Neuronal stem cell (in vitro differentiated cells): ENCODE results near the gene HMGN2.
"Not testable (repeated sequence)": the region's sequence is repeated elsewhere in the genome, so short reads cannot be mapped to it uniquely, and the experiment has no call there.

Experiments
- DNase-seq: peaks from one replicate; pipeline ENCODE4 v3.0.0-alpha.2; 2013; ENCODE audit warnings: low spot score
- H2AFZ ChIP-seq: one replicate; pipeline ENCODE4 v1.6.1; 2013; ENCODE audit warnings: mild to moderate bottlenecking, low read length, inconsistent platforms
- H2AK5ac ChIP-seq: 2 replicates; pipeline ENCODE4 v1.6.1; 2013; ENCODE audit warnings: low read depth, mild to moderate bottlenecking, inconsistent platforms, low read length, moderate library complexity, mixed read lengths
- H2BK120ac ChIP-seq: 2 replicates; pipeline ENCODE4 v1.6.1; 2013; ENCODE audit warnings: low read depth, mild to moderate bottlenecking, inconsistent platforms, low read length, moderate library complexity, mixed read lengths
- H2BK12ac ChIP-seq: one replicate; pipeline ENCODE4 v1.6.1; 2013; ENCODE audit warnings: low read length, inconsistent platforms
- H2BK15ac ChIP-seq: 2 replicates; pipeline ENCODE4 v1.6.1; 2013; ENCODE audit warnings: mild to moderate bottlenecking, low read length, inconsistent platforms, mixed read lengths
- H2BK5ac ChIP-seq: one replicate; pipeline ENCODE4 v1.6.1; 2013; ENCODE audit warnings: inconsistent platforms, mild to moderate bottlenecking, low read length, moderate library complexity
- H3K14ac ChIP-seq: one replicate; pipeline ENCODE4 v1.6.1; 2013; ENCODE audit warnings: low read length, inconsistent platforms
- H3K18ac ChIP-seq: 2 replicates; pipeline ENCODE4 v1.6.1; 2013; ENCODE audit warnings: low read length, inconsistent platforms
- H3K23ac ChIP-seq: 2 replicates; pipeline ENCODE4 v1.6.1; 2013; ENCODE audit warnings: low read depth, mild to moderate bottlenecking, mixed read lengths, low read length, inconsistent platforms; ENCODE audit not compliant: poor library complexity
- H3K27ac ChIP-seq: replicated peaks from 3 replicates; pipeline ENCODE4 v1.5.1; 2013; ENCODE audit warnings: low read length, inconsistent platforms
- H3K27me3 ChIP-seq, 3 experiments: 2 replicates each; pipeline ENCODE4 v1.6.1; 2013; ENCODE audit warnings: low read length in 3 of 3, mild to moderate bottlenecking in 2 of 3, inconsistent platforms in 1 of 3, low read depth in 1 of 3, mixed read lengths in 1 of 3, moderate library complexity in 1 of 3; ENCODE audit not compliant: control insufficient read depth in 3 of 3, insufficient read depth in 3 of 3
- H3K36me3 ChIP-seq, 2 donors: replicated peaks in 1 of 2; 2 replicates each; pipeline ENCODE4 v1.6.1; 2013; ENCODE audit warnings: low read length in 2 of 2; ENCODE audit not compliant: control insufficient read depth in 2 of 2, insufficient read depth in 2 of 2
- H3K4ac ChIP-seq: 2 replicates; pipeline ENCODE4 v1.6.1; 2013; ENCODE audit warnings: inconsistent platforms, mild to moderate bottlenecking, low read length, moderate library complexity
- H3K4me1 ChIP-seq, 2 donors: 1 replicate in 1 of 2; 2 replicates in 1 of 2; pipeline ENCODE4 v1.6.1; 2013; ENCODE audit warnings: low read length in 2 of 2, low read depth in 1 of 2; ENCODE audit not compliant: control insufficient read depth in 2 of 2, insufficient read depth in 1 of 2
- H3K4me2 ChIP-seq: one replicate; pipeline ENCODE4 v1.6.1; 2013; ENCODE audit warnings: mild to moderate bottlenecking, low read length, inconsistent platforms; ENCODE audit not compliant: insufficient read depth, poor library complexity, severe bottlenecking
- H3K4me3 ChIP-seq, 2 donors: 2 replicates each; pipeline ENCODE4 v1.5.1; 2013; ENCODE audit warnings: low read length in 2 of 2, mild to moderate bottlenecking in 2 of 2, inconsistent platforms in 1 of 2, moderate library complexity in 1 of 2
- H3K79me1 ChIP-seq: one replicate; pipeline ENCODE4 v1.6.1; 2013; ENCODE audit warnings: low read depth, mild to moderate bottlenecking, inconsistent platforms, low read length, moderate library complexity
- H3K9ac ChIP-seq: one replicate; pipeline ENCODE4 v1.6.1; 2013; ENCODE audit warnings: mild to moderate bottlenecking, low read depth, low read length, inconsistent platforms; ENCODE audit not compliant: poor library complexity
- H3K9me3 ChIP-seq, 2 donors: replicated peaks in 1 of 2; 2 replicates each; pipeline versions ENCODE3 to v1.6.1; 2013; ENCODE audit warnings: low read length in 2 of 2, mild to moderate bottlenecking in 2 of 2, inconsistent platforms in 1 of 2, low read depth in 1 of 2, mixed read lengths in 1 of 2, moderate library complexity in 1 of 2; ENCODE audit not compliant: control insufficient read depth in 2 of 2, insufficient read depth in 1 of 2
- H4K8ac ChIP-seq: one replicate; pipeline ENCODE4 v1.6.1; 2013; ENCODE audit warnings: low read depth, mild to moderate bottlenecking, inconsistent platforms, low read length, moderate library complexity
- H4K91ac ChIP-seq: one replicate; pipeline ENCODE4 v1.6.1; 2013; ENCODE audit warnings: low read length, low read depth, mild to moderate bottlenecking, inconsistent platforms; ENCODE audit not compliant: poor library complexity
- WGBS, 2 donors: extraction: QIAGEN DNeasy Blood & Tissue Kit; methylation state at CpG; one replicate each; pipeline ENCODE4 v1.1.7; 2013; ENCODE audit warnings: missing lambda C conversion rate in 2 of 2, mixed read lengths in 1 of 2; ENCODE audit not compliant: insufficient read length in 2 of 2, insufficient replicate concordance in 1 of 2; ENCODE audit errors: extremely low coverage in 2 of 2; 5-methylcytosine and 5-hydroxymethylcytosine counted together

The HMGN2 gene

DNA sequence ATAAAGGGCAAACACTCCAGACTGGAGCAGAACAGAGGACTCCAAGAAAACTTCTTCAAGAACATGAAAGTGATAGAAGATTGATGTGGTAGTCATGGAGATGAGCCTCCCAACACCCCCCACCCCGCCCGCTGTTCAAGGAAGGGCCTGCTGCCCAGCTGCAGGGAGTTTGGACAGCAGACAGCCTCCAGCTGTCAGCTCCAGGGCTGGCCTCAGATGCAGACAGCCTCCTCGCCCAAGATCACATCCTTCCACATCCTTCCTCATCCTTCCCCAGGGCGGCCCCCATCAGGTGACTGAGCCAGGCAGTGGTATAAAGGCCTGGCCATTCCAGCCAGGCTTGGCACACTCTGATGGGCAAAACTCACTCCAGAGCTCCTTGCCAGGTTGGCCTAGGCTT is 24.6 kb downstream of the HMGN2 start:
- Histone ChIP-seq H3K27ac (no peak overlapping the region), H3K14ac (no peak overlapping the region), H3K4ac (no peak overlapping the region), H2BK12ac (no peak overlapping the region), H2AFZ (no peak overlapping the region), H4K8ac (no peak overlapping the region), H3K23ac (no peak overlapping the region), H2BK5ac (no peak overlapping the region), H3K9ac (no peak overlapping the region), H4K91ac (no peak overlapping the region), H3K36me3 (no peaks in the 10 kb centered on the region), H3K18ac (no peak overlapping the region), H2BK120ac (no peak overlapping the region), H3K79me1 (peaks cover 3% of the 10 kb centered on the region), H3K27me3 (peaks cover 0 to 3% (median 0%) of the 10 kb centered on the region in 3 experiments), H3K4me1 (peaks cover 2 to 6% of the 10 kb centered on the region in 2 donors), H3K4me3 (no peak overlapping the region), H2AK5ac (no peak overlapping the region), H2BK15ac (no peak overlapping the region), H3K4me2 (no peak overlapping the region), H3K9me3 (no peaks in the 10 kb centered on the region)
- no CpG with 5 or more reads among the region's 4 CpGs for WGBS, 2 donors
- no peak for DNase-seq

- no peaks in the 10 kb centered on the region for H3K36me3 ChIP-seq
- no peaks in the 10 kb centered on the region for H3K9me3 ChIP-seq
- no peak overlapping the region for H2AK5ac ChIP-seq
- no peak overlapping the region for H2BK120ac ChIP-seq
- H3K4me3 ChIP-seq: no peak overlapping the region
- no peak overlapping the region for H2BK5ac ChIP-seq
- no peak for DNase-seq
- H3K27ac ChIP-seq: no peak overlapping the region
- no peak overlapping the region for H3K18ac ChIP-seq
- no peak overlapping the region for H4K91ac ChIP-seq
- H3K4ac ChIP-seq: no peak overlapping the region
- H3K27me3 ChIP-seq: no peaks in the 10 kb centered on the region
- no peak overlapping the region for H3K9ac ChIP-seq
- H4K8ac ChIP-seq: no peak overlapping the region
- no peak overlapping the region for H2BK12ac ChIP-seq
- no peak overlapping the region for H2AFZ ChIP-seq
- peaks cover 2 to 6% of the 10 kb centered on the region in 2 donors for H3K4me1 ChIP-seq
- H3K4me2 ChIP-seq: no peak overlapping the region
- peaks cover 3% of the 10 kb centered on the region for H3K79me1 ChIP-seq
- H3K14ac ChIP-seq: no peak overlapping the region
- no peak overlapping the region for H2BK15ac ChIP-seq
- no peak overlapping the region for H3K23ac ChIP-seq
- WGBS, 2 donors: no CpG with 5 or more reads among the region's 7 CpGs
Measured at GRCh38 chr1:26498894-26499293, 26.7 kb downstream of the HMGN2 start.

- H3K14ac ChIP-seq: peak overlapping the region; percentile 89
- H3K4me3 ChIP-seq: peak overlapping the region; percentile 84 to 90
- peak overlapping the region; percentile 98 for H3K18ac ChIP-seq
- H3K27ac ChIP-seq: peak overlapping the region; percentile 77
- peak overlapping the region; percentile 100 for H2AFZ ChIP-seq
- H3K27me3 ChIP-seq: no peaks in the 10 kb centered on the region
- peaks cover 2 to 6% of the 10 kb centered on the region in 2 donors for H3K4me1 ChIP-seq
- H2BK12ac ChIP-seq: peak overlapping the region; percentile 90
- H2BK120ac ChIP-seq: peak overlapping the region; percentile 81
- peak overlapping the region; percentile 56 for H2AK5ac ChIP-seq
- no peaks in the 10 kb centered on the region for H3K9me3 ChIP-seq
- peak overlapping the region; percentile 94 for H2BK15ac ChIP-seq
- no CpG with 5 or more reads among the region's 74 CpGs for WGBS, 2 donors
- DNase-seq: peak; percentile 78
- peak overlapping the region; percentile 99 for H3K4me2 ChIP-seq
- H3K23ac ChIP-seq: peak overlapping the region; percentile 99
- peak overlapping the region; percentile 86 for H3K9ac ChIP-seq
- no peaks in the 10 kb centered on the region for H3K36me3 ChIP-seq
- peak overlapping the region; percentile 17 for H4K8ac ChIP-seq
- H4K91ac ChIP-seq: peak overlapping the region; percentile 99
- H2BK5ac ChIP-seq: peak overlapping the region; percentile 96
- H3K4ac ChIP-seq: peak overlapping the region; percentile 84
- peaks cover 3% of the 10 kb centered on the region for H3K79me1 ChIP-seq
Measured at GRCh38 chr1:26500488-26501175, 28.4 kb downstream of the HMGN2 start.

DNA sequence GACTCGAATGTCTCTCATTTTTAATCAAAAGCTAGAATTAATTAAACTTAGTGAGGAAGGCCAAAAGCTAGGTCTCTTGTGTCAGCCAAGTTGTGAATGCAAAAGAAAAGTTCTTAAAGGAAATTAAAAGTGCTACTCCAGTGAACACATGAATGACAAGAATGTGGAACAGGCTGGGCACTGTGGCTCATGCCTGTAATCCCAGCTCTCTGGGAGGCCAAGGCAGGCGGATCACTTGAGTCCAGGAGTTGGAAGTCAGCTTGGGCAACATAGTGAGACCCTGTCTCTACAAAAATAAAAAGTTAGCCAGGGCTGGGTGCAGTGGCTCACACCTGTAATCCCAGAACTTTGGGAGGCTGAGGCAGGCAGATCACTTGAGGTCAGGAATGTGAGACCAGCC is 38.5 kb downstream of the HMGN2 start:
- DNase-seq, H2BK5ac ChIP-seq, H3K9ac ChIP-seq, H4K91ac ChIP-seq, H2BK12ac ChIP-seq, H2BK15ac ChIP-seq, H3K36me3 ChIP-seq, H3K27ac ChIP-seq, H3K27me3 ChIP-seq, H4K8ac ChIP-seq, H3K4ac ChIP-seq, H2BK120ac ChIP-seq, H3K79me1 ChIP-seq, H3K14ac ChIP-seq, H3K4me3 ChIP-seq, H3K18ac ChIP-seq, H3K23ac ChIP-seq, H3K9me3 ChIP-seq, H3K4me1 ChIP-seq, H2AK5ac ChIP-seq, H2AFZ ChIP-seq, H3K4me2 ChIP-seq: not testable (repeated sequence)
- no CpG with 5 or more reads among the region's 2 CpGs for WGBS, 2 donors
